GM21825 (cell line): ENCODE results near the gene ASCL2.

Experiments used
- ATAC-seq: cut with Tn5 transposase; IDR thresholded peaks from one replicate; pipeline ENCODE4 v1.9.1; 2021; ENCODE audit warnings: mild to moderate bottlenecking, moderate library complexity; ENCODE audit not compliant: unreplicated experiment

ASCL2 gene

DNA sequence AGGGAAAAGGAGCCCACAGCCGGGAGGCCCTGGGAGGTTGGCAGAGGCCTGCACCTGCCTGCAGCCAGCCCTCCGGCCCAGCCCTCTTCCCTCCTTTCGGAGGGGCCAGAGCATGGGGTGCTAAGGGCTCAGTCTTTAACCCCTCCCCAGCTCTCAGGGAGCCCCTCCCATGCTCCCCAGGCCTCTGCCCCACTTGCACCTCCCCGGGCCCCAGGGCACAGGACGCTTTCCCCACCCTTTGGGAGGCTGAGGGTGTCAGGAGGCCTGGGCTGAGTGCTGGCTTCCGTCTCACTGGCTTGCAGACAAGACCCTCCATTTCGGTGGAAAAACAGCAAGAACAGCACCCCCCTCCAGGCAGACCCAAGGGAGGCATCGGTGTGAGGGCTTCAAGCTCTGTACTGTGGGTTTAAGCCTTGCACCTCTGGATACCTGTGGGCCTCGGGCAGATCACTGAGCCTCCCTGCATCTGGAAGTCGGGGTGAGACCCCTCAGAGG, 7.3 kb downstream of the ASCL2 start:
- no peak for ATAC-seq

GRCh38 chr11:2262301-2263070, 7.9 kb downstream of the ASCL2 start:
- ATAC-seq, result no peak

DNA sequence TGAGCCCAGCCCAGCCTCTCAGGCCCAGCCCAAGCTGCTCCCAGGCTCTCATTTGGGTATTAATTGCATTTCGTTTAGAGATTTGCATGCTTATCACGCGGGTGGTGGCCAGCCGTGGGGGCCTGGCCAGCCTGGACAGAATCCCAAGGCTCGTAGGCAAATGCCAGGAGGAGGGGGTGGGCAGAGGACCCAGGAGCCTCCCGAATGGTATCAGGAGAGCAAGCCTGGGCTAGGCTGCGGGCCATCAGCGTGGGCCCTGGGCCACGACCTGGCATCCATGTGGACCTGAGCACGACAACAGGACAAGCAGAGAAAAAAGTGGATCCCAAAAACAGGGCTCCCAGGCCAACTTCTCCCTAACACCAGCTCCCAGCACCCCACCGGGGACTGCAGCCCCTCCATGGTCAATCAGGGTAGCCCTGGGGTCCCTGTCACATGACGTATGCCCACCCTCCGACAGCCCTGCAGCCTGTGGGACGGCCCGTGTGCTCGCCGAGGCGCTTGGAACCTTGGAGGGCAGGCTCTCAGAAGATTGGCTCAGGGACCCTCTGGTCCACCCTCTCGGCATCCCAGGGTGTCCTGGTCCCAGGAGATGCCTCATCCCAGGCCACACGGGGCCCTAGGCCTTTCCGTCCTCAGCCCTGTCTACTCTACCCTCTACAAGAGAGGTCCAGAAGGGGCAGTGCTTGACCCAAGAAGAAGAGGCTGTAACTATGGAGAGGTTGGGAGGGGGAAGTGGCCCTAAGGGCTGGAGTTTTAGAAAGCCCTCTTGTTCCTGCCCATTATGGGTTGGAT, 8.8 kb downstream of the ASCL2 start:
- no peak for ATAC-seq

DNA sequence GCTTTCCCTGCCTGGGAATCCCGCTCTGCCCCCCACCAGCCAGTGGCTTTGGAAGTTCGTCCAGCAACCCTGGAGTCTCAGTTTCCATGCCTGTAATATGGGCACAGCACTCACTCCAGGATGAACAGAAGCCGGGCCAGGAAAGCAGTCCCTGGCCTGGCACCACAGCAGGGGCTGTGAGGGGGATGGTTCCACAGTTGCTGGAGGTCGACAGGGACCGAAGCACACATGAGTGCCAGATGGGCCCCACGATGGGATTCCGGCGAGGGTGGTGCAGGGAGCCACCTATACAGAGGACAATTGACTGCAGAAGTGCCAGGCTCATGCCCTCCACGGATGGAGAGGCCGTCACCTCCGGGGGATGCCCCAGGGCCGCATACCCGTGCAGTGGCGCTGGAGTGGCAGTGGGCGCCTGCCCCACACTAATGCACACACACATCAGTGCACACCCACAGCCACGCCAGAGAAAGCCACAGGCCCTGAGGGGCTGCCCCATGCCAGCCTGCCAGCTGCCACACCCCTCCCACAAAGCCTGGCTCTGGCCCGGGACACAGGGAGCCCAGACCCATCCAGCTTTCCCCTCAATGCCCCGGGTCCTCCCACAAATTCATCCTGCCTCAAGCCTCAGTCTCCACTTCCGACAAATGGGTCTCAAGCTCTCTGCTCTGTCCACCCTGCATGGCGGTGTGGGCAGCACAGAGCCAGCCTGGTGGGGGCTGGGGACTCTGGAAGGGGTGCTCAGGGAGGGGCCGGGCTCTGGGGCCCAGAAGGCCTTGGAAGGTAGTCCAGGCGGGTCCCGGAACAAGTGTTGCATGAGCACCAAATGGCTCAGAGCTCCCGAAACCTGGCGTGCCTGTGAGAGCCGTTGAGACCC, 9.7 kb downstream of the ASCL2 start:
- ATAC-seq, result no peak

GRCh38 chr11:2259897-2260451, 10.4 kb downstream of the ASCL2 start:
- no peak for ATAC-seq

DNA sequence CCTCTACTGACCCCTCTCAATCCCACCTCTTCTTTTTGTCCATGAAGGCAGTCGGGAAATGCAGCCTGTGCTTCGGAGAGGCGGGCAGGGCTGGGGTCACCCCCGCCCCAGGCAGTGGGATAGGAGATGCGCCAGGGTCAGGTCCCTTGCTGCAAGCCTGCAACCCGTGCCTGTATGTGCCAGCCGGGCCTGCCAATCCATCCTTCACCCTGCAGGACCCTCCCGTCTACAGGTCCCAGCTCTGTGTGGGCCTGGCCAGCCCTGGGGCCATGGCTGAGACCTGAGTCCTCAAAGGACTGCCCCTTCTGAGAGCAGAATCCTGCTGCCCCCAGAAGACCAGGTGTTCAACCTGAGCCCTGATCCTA, 10.9 kb downstream of the ASCL2 start:
- no peak for ATAC-seq

GRCh38 chr11:2258501-2259465, 11.6 kb downstream of the ASCL2 start:
- no peak for ATAC-seq

GRCh38 chr11:2256951-2257700, 13.3 kb downstream of the ASCL2 start:
- ATAC-seq, result no peak

GRCh38 chr11:2256293-2256913, 14.0 kb downstream of the ASCL2 start:
- ATAC-seq, result no peak

DNA sequence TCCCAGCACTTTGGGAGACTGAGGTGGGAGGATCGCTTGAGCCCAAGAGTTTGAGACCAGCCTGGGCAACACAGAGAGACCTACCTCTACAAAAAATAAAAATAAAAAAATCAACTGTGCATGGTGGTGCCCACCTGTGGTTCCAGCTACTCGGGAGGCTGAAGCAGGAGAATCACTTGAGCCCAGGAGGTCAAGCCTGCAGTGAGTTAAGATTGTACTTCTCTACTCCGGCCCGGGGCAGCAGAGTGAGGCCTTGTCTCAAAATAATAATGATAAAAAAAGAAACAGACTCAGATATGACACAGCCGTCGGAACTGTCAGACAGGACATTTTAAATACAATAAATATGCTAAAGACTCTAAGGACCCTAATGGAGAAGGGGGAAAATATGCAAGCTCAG, 18.4 kb downstream of the ASCL2 start:
- no peak for ATAC-seq

- ATAC-seq, result no peak
These were observed 19.2 kb downstream of the ASCL2 start for GRCh38 chr11:2251138-2251537.

DNA sequence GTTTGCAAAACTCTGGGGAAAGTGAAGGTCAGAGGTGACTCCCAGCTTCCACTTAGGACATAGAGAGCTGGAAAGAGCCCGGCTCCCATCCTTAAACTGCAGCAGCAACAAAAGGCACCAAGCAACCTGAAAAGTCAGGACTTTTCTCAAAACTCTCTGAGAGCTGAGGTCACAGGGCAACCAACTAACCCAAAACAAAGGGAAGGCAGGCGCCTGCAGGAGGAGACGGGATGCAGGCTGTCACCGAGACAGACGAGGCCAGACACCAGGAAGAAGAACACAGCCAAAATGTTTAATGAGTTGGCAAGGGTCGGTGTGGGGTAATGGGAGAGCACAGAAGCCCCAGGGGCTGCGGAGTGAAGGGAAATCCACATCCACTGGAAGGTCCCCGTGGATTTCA, 19.9 kb downstream of the ASCL2 start:
- no peak for ATAC-seq

DNA sequence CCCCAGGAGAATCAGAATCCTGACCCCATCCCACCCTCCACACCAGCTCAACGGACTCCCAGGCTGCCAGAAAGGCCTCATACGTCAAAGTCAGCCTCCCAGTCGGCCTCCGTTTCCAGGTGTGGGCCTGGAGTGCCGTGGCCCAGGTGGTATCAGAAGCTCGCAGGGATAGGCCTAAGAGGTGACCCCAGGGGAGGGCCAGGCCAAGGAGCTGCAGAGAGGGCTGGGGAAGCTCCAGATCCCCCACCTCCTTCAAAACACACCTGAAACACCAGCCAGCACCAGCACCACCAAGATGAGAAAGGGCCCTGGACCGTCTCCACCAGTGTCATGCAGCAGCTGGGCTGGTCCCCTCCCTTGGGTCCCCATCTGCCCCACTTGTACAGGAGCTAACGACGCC, 20.3 kb downstream of the ASCL2 start:
- no peak for ATAC-seq

DNA sequence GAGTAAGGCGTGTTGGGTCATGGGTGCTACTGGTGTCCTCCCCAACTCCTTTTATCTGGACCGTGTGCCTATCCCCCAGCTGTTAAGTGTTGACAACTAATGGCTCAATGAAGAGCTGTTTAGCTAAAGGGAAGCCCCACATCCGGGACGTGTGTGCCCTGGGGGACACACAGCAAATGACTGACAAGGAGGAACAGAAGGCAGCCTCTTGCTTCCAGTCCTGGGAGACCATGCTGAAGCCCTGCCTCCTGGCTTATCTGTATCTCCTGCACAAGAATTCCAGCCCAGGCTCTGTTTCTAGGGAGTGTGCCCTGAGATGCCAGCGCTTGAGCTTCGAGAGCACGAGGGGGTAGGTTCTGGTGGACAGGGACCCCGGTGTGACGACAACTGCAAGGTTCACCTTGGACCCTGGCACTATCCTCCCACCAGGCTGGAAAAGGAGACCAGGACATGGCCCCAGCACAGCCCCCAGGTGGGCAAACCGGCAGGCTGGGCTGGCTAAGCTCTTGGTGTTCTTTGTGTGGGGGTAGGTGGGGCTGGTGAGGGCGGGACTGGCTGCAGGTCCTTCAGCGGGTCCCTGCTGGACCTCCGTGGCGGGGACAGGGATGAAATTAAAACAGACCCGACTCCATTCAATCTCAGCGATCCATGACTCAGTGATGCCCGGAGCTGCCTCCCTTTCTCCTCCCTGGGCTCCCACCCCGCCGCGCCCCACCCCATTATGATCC, 21.0 kb downstream of the ASCL2 start:
- no peak for ATAC-seq

- ATAC-seq, result no peak
These were observed 21.6 kb downstream of the ASCL2 start for GRCh38 chr11:2248762-2249161.

DNA sequence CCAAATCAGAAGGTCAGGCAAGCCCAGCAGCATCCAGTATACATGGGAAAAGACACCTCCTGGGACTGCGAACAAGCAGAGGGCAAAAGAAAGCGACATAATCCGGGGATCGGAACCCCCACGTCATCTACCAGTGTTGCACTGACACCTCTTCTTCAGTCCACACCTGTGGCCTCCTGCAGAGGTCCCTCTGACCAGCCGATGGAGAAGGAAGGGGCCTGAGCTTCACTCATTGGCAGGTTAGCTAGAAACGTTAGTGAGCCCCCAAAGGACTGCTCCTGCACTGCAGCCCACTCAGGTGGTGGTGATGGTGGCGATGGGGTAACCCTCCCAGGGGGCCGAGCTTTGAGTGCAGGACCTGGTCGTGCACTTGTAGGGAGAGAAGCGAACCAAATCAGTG, 22.1 kb downstream of the ASCL2 start:
- no peak for ATAC-seq

GRCh38 chr11:2247496-2247895, 22.9 kb downstream of the ASCL2 start:
- ATAC-seq, result no peak

DNA sequence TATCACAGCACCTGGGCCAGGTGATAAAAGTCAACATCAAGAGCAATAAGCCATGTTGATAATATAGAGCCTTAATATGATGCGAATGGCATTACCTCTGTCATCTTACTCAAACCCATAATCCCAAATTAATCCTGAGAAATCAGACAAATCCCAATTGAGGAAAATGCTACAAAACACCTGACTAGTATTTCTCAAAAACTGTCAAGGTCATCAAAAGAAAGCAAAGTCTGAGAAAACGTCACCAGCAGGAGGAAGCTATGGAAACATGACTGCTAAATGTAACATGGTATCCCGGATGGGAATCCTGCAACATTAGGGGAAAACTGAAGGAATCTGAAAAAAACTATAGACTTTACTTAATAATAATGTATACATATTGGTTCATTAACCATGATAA, 29.6 kb downstream of the ASCL2 start:
- ATAC-seq, result no peak
